GM19372 (cell line): ENCODE data around the gene TMEM247.
"Not testable (repeated sequence)": the region's sequence is repeated elsewhere in the genome, so short reads cannot be mapped to it uniquely, and the experiment has no call there.

Experiments used
- ATAC-seq: cut with Tn5 transposase; IDR thresholded peaks from one replicate; pipeline ENCODE4 v1.9.1; 2021; ENCODE audit warnings: mild to moderate bottlenecking, low read depth, moderate library complexity; ENCODE audit not compliant: unreplicated experiment

The TMEM247 gene

GRCh38 chr2:46508312-46508711 lies 28.9 kb downstream of the TMEM247 start:
- no peak for ATAC-seq

- no peak for ATAC-seq
Measured at GRCh38 chr2:46508759-46509158, 29.4 kb downstream of the TMEM247 start.

- no peak for ATAC-seq
Measured at GRCh38 chr2:46509804-46510203, 30.4 kb downstream of the TMEM247 start.

GRCh38 chr2:46510598-46511177 lies 31.3 kb downstream of the TMEM247 start:
- no peak for ATAC-seq

- no peak for ATAC-seq
Measured at GRCh38 chr2:46512185-46512584, 32.8 kb downstream of the TMEM247 start.

GRCh38 chr2:46514738-46515137 lies 35.4 kb downstream of the TMEM247 start:
- ATAC-seq: no peak

GRCh38 chr2:46517485-46517884 lies 38.1 kb downstream of the TMEM247 start:
- ATAC-seq: no peak

- no peak for ATAC-seq
Measured at GRCh38 chr2:46518861-46519260, 39.5 kb downstream of the TMEM247 start.

GRCh38 chr2:46519265-46519664 lies 39.9 kb downstream of the TMEM247 start:
- no peak for ATAC-seq

- ATAC-seq: no peak
Measured at GRCh38 chr2:46520130-46520711, 40.9 kb downstream of the TMEM247 start.

- no peak for ATAC-seq
Measured at GRCh38 chr2:46521215-46521683, 41.9 kb downstream of the TMEM247 start.

GRCh38 chr2:46522385-46522784 lies 43.0 kb downstream of the TMEM247 start:
- not testable (repeated sequence) for ATAC-seq

- no peak for ATAC-seq
Measured at GRCh38 chr2:46525522-46526155, 46.3 kb downstream of the TMEM247 start.

- ATAC-seq: no peak
Measured at GRCh38 chr2:46528880-46529279, 49.5 kb downstream of the TMEM247 start.

- no peak for ATAC-seq
Measured at GRCh38 chr2:46530639-46531038, 51.3 kb downstream of the TMEM247 start.

- ATAC-seq: no peak
Measured at GRCh38 chr2:46531863-46532262, 52.5 kb downstream of the TMEM247 start.
